T-helper 17 cell (primary cell): ENCODE measurements around the gene KLF1. TPM values are rescaled to one million over a fixed set of nuclear protein-coding genes. Genes with fewer than 3 reads are reported as not detected.
"Not testable (repeated sequence)": the region's sequence is repeated elsewhere in the genome, so short reads cannot be mapped to it uniquely, and the experiment has no call there.

ENCODE experiments used
- ATAC-seq: fragments of 150-1000 bp; cut with Tn5 transposase; 2 replicates; pipeline ENCODE4 v1.10.0; 2021; ENCODE audit warnings: mild to moderate bottlenecking, moderate library complexity
- DNase-seq, 3 donors: peaks; one replicate each; pipeline versions ENCODE4 v3.0.0 to v3.0.0-alpha.2; 2020 to 2021
- H3K9me3 ChIP-seq: one replicate; pipeline ENCODE4 v1.7.0; 2013; ENCODE audit warnings: low read length, mild to moderate bottlenecking; ENCODE audit not compliant: control insufficient read depth, poor library complexity, severe bottlenecking
- H3K27ac Mint-ChIP-seq: one replicate; pipeline ENCODE4 v1.8.0; 2022; ENCODE audit warnings: mild to moderate bottlenecking, moderate library complexity, mixed read lengths
- H3K27me3 Mint-ChIP-seq: one replicate; pipeline ENCODE4 v1.8.0; 2022; ENCODE audit warnings: mixed read lengths
- H3K36me3 Mint-ChIP-seq: one replicate; pipeline ENCODE4 v1.8.0; 2022; ENCODE audit warnings: low read depth, mixed read lengths
- H3K4me1 Mint-ChIP-seq: one replicate; pipeline ENCODE4 v1.8.0; 2022; ENCODE audit warnings: mild to moderate bottlenecking, mixed read lengths
- H3K4me3 Mint-ChIP-seq: one replicate; pipeline ENCODE4 v1.8.0; 2022; ENCODE audit warnings: mild to moderate bottlenecking, moderate library complexity, mixed read lengths
- total RNA-seq, 4 donors: library from RNA in 2 of 4; stranded (reverse) in 2 of 4; gene quantifications; one replicate each; pipeline ENCODE4 v1.2.3 and lab custom pipeline; 2022 to 2026

KLF1 gene
- total RNA-seq, 2 donors from 2014 or later, result not detected

- H3K9me3 ChIP-seq, result no peaks in the 10 kb centered on the region
- Mint-ChIP-seq H3K4me3 (peak overlapping the region; percentile 63), H3K36me3 (peaks cover 7% of the 10 kb centered on the region), H3K4me1 (peaks cover 14% of the 10 kb centered on the region), H3K27ac (no peak overlapping the region), H3K27me3 (peaks cover 26% of the 10 kb centered on the region)
- peak; percentile 72 to 85 (median 82) for DNase-seq
- peak; percentile 97 for ATAC-seq
These were observed 39.6 kb downstream of the KLF1 start for GRCh38 chr19:12847159-12848139.

DNA sequence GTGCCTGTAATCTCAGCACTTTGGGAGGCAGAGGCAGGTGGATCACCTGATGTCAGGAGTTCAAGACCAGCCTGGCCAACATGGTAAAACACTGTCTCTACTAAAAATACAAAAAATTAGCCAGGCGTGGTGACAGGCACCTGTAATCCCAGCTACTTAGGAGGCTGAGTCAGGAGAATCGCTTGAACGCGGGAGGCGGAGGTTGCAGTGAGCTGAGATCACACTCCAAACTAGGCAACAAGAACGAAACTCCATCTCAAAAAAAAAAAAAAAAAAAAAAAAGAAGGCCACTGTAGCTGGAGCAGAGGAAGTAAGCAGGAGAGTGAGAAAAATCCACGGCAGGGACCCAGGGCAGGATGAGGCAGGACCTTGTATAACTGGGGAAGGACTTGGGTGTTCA is 40.4 kb downstream of the KLF1 start:
- Mint-ChIP-seq H3K27me3 (peaks cover 35% of the 10 kb centered on the region), H3K4me1 (peaks cover 18% of the 10 kb centered on the region), H3K36me3 (peaks cover 11% of the 10 kb centered on the region)
- not testable (repeated sequence) for H3K27ac Mint-ChIP-seq, H3K4me3 Mint-ChIP-seq, ATAC-seq, DNase-seq, H3K9me3 ChIP-seq

GRCh38 chr19:12843999-12844732 is 42.8 kb downstream of the KLF1 start:
- no peaks in the 10 kb centered on the region for H3K9me3 ChIP-seq
- H3K4me3 Mint-ChIP-seq, result no peak overlapping the region
- H3K4me1 Mint-ChIP-seq, result peaks cover 26% of the 10 kb centered on the region
- H3K36me3 Mint-ChIP-seq, result peaks cover 15% of the 10 kb centered on the region
- ATAC-seq, result no peak
- peak overlapping the region; percentile 54 for H3K27ac Mint-ChIP-seq
- peaks cover 58% of the 10 kb centered on the region for H3K27me3 Mint-ChIP-seq
- no peak for DNase-seq

- peaks cover 16% of the 10 kb centered on the region for H3K36me3 Mint-ChIP-seq
- DNase-seq (no peak), ATAC-seq (no peak)
- H3K4me3 Mint-ChIP-seq, result no peak overlapping the region
- H3K9me3 ChIP-seq, result no peaks in the 10 kb centered on the region
- H3K4me1 Mint-ChIP-seq, result peaks cover 31% of the 10 kb centered on the region
- H3K27ac Mint-ChIP-seq, result no peak overlapping the region
- H3K27me3 Mint-ChIP-seq, result peaks cover 61% of the 10 kb centered on the region
These were observed 43.7 kb downstream of the KLF1 start for GRCh38 chr19:12843328-12843727.

DNA sequence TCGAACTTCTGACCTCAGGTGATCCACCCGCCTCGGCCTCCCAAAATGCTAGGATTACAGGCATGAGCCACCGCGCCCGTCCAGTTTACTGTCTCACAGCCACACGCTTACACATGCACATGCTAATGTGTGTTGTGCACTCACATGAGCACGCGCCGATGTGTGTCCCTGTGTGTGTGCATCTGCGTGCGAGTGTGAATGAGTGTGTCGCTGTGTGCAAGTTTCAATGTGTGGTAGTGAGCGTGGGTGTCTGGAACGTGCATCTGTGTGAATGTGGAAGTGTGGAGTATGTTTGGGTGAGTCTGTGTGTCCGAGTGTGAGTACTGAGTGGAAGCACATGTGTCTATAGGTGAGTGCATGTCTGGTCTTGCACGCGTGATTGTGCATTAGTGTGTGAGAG is 44.5 kb downstream of the KLF1 start:
- no peak overlapping the region for H3K4me3 Mint-ChIP-seq
- peaks cover 29% of the 10 kb centered on the region for H3K4me1 Mint-ChIP-seq
- H3K27me3 Mint-ChIP-seq, result peaks cover 67% of the 10 kb centered on the region
- DNase-seq (no peak), ATAC-seq (no peak)
- no peaks in the 10 kb centered on the region for H3K9me3 ChIP-seq
- H3K27ac Mint-ChIP-seq, result no peak overlapping the region
- H3K36me3 Mint-ChIP-seq, result peaks cover 16% of the 10 kb centered on the region

- H3K27ac Mint-ChIP-seq, result no peak overlapping the region
- ATAC-seq, result no peak
These were observed 45.9 kb downstream of the KLF1 start for GRCh38 chr19:12841094-12841493.

DNA sequence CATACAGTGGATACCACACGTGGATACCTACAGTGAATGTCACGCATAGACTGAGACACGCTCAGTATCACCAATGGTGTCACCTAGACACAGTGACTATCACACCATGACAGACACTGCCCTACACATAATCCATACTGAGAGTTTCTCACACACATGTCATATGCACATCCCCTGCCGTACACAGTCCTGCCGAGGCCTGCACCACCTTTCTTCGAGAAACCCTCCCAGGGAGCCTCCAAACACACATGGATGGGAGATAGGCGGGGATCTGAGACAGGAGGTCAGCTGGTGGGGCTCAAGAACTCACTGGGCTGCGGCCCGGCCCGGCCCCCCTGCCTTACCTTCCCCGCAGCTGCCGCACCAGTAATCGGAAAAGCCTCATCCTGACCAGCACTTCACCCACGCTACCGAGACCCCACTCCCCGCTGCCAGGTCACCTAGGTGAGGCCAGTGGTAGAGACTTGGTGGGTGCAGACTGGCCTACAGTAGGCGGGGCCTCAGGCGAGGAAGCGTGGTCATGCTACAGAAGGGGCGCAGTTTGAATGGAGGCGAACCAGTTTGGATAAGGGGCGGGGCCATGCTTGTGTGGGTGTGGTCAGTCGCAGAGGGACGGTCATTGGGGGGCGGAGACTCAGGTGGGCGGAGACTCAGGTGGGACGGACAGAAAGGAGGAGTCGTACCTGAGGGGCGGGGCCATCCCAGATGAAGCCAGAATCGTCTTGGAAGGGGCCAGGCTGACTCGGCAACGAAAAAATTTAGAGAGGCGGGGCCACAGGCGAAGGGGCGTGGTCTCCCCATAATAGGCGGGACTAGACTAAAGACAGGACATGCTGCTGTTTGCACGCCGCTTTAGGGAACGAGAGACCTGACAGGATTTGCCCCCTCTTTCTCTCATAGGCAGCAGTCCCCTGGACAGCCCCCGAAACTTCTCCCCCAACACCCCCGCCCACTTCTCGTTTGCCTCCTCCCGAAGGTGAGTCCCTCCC is 46.6 kb downstream of the KLF1 start:
- peak overlapping the region; percentile 14 for H3K27ac Mint-ChIP-seq
- DNase-seq (no peak), ATAC-seq (peak; percentile 24)

More at GRCh38 chr19:12841094-12841493, 45.9 kb downstream of the KLF1 start:
- Mint-ChIP-seq H3K36me3 (peaks cover 16% of the 10 kb centered on the region), H3K27me3 (peaks cover 72% of the 10 kb centered on the region), H3K4me1 (peaks cover 34% of the 10 kb centered on the region), H3K4me3 (peak overlapping the region; percentile 37)
- H3K9me3 ChIP-seq, result no peaks in the 10 kb centered on the region
- no peak for DNase-seq

DNA sequence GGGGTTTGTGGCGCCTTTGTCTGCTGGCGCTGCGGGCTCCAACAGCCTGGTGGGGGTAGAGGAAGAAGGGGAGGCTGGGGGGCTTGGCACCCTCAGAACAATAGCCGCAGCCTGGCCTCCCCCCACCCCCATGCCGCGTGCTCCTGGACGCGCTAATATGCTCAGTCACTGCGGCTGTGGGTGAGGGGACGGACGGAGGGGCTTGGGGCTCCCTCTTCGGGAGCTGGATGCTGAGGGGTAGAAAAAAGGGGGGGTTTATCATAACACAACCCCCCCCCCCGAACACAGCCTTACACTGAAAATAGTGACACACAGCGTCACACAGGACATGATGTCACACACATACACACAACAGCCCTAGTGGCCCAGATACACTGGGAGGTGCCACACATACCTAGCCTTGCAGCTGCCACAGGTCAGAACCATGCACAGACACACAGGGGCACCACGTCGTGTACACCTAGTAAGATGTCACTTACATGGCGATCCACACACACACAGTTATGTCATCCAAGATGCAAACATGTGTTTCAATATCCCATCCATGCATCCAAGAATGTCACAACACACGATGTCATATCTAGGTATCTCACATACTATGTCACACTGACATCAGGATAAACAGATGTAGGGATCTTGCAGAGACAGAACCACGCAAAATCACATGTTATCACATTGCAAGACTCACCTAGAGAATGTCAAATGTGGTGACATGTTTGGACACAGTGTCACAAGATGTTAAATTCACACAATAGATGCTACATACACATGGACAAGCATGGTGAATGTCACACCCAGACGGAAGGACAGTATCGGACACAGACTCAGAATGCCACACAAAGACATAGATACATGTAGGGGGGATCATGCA is 47.9 kb downstream of the KLF1 start:
- Mint-ChIP-seq H3K27me3 (peaks cover 79% of the 10 kb centered on the region), H3K27ac (peak overlapping the region; percentile 54), H3K36me3 (peaks cover 14% of the 10 kb centered on the region), H3K4me3 (peak overlapping the region; percentile 88), H3K4me1 (peaks cover 35% of the 10 kb centered on the region)
- DNase-seq (no peak), ATAC-seq (peak; percentile 70)
- no peaks in the 10 kb centered on the region for H3K9me3 ChIP-seq

More for the DNA sequence above, 46.6 kb downstream of the KLF1 start:
- Mint-ChIP-seq H3K4me1 (peaks cover 34% of the 10 kb centered on the region), H3K4me3 (peak overlapping the region; percentile 78), H3K27me3 (peaks cover 77% of the 10 kb centered on the region), H3K36me3 (peaks cover 16% of the 10 kb centered on the region)
- no peaks in the 10 kb centered on the region for H3K9me3 ChIP-seq

- peak within 1 kb of the TSS; percentile 54 for H3K27ac Mint-ChIP-seq
- DNase-seq (peak; percentile 46 to 64 (median 49)), ATAC-seq (peak; percentile 75)
- no peaks in the 10 kb centered on the region for H3K9me3 ChIP-seq
- H3K4me3 Mint-ChIP-seq, result peak within 1 kb of the TSS; percentile 88
- peaks cover 76% of the 10 kb centered on the region for H3K27me3 Mint-ChIP-seq
- peaks cover 36% of the 10 kb centered on the region for H3K4me1 Mint-ChIP-seq
- peaks cover 14% of the 10 kb centered on the region for H3K36me3 Mint-ChIP-seq
These were observed 48.7 kb downstream of the KLF1 start, which contains the start of gene MAST1 for GRCh38 chr19:12838182-12838885. MAST1 (plus strand) TSS chr19:12838515; CDS start chr19:12838573, 58 bp downstream.

DNA sequence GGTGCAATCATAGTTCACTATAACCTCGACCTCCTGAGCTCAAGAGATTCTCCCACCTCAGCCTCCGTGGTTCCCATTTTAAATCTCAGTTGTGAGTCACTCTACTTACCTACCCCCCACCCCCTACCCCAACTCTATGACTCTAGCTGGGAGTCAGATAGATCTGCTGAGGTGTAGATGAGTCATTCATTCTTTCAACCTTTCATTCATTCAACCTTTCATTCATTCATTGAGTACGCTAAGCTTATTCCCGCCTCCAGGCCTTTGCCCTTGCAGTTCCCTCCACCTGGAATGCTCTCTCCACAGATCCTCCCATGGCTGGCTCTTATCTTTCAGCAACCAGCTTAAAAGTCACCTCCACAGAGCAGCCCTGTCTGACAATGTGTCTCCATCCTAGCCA is 49.8 kb downstream of the KLF1 start:
- H3K36me3 Mint-ChIP-seq, result peaks cover 9% of the 10 kb centered on the region
- DNase-seq (no peak), ATAC-seq (no peak)
- H3K9me3 ChIP-seq, result no peaks in the 10 kb centered on the region
- peaks cover 69% of the 10 kb centered on the region for H3K27me3 Mint-ChIP-seq
- peaks cover 37% of the 10 kb centered on the region for H3K4me1 Mint-ChIP-seq
- H3K4me3 Mint-ChIP-seq, result peak overlapping the region; percentile 50
- H3K27ac Mint-ChIP-seq, result no peak overlapping the region

DNA sequence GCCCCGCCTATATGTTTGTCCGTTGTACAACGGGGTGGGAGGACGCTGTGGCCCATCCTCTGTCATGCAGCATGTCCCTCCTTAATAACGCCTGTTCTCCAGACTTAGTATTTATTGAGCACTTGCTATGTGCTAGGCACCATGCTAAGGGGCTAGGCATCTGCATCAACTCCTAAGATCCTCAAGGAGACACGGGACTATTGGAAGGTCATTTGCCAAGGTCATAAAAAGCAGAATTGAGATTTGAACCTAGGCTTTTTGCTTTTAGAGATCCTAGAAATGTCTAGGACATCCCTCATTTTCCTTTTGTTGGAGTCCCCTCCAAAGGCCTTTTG is 50.5 kb downstream of the KLF1 start:
- Mint-ChIP-seq H3K4me1 (peaks cover 36% of the 10 kb centered on the region), H3K36me3 (peaks cover 5% of the 10 kb centered on the region), H3K4me3 (peak overlapping the region; percentile 39), H3K27me3 (peaks cover 69% of the 10 kb centered on the region), H3K27ac (no peak overlapping the region)
- no peaks in the 10 kb centered on the region for H3K9me3 ChIP-seq
- ATAC-seq (no peak), DNase-seq (no peak)
